A673 (cell line): ENCODE results near the gene ETFRF1. TPM values are rescaled to one million over a fixed set of nuclear protein-coding genes. Genes with fewer than 3 reads are reported as not detected.

Source experiments
- BruUV-seq: library from RNA; stranded (reverse); fragments of 400-500 nt; replicated peaks from 2 replicates; lab custom pipeline; 2021; lab: Mats Ljungman, UMichigan
- CTCF ChIA-PET: fragments of 300-600 bp; sonication (Branson Sonifier 250); formaldehyde crosslinking; loops from one replicate; lab custom pipeline; 2022; ENCODE audit warnings: antibody characterized with exemption; lab: Charles Lee
- POLR2A ChIA-PET: fragments of 300-600 bp; sonication (Branson Sonifier 250); formaldehyde crosslinking; loops from one replicate; lab custom pipeline; 2022; ENCODE audit warnings: antibody characterized with exemption; ENCODE audit not compliant: low non-redundant PET; lab: Charles Lee
- DNase-seq: peaks from one replicate; pipeline ENCODE4 v3.0.0-alpha.2; 2015; ENCODE audit warnings: low spot score
- H3K27ac ChIP-seq: fragments of 200-600 bp; sonication (generic); 2 replicates; pipeline ENCODE4 v1.5.1; 2016; ENCODE audit warnings: mixed run types, low read depth, mild to moderate bottlenecking, mixed read lengths, antibody characterized with exemption, low read length; ENCODE audit not compliant: poor library complexity, severe bottlenecking
- H3K27me3 ChIP-seq: fragments of 200-600 bp; sonication (generic); replicated peaks from 2 replicates; pipeline ENCODE4 v1.6.1; 2017; ENCODE audit warnings: mixed run types, low read depth, mild to moderate bottlenecking, mixed read lengths, antibody characterized with exemption, low read length; ENCODE audit not compliant: insufficient read depth, poor library complexity
- H3K36me3 ChIP-seq: fragments of 200-600 bp; sonication (generic); 2 replicates; pipeline ENCODE4 v1.6.1; 2016; ENCODE audit warnings: mixed run types, mild to moderate bottlenecking, mixed read lengths, antibody characterized with exemption, low read length; ENCODE audit not compliant: insufficient read depth, poor library complexity, severe bottlenecking
- H3K4me1 ChIP-seq: fragments of 200-600 bp; sonication (generic); 2 replicates; pipeline ENCODE4 v1.6.1; 2017; ENCODE audit warnings: mixed run types, mild to moderate bottlenecking, mixed read lengths, antibody characterized with exemption, low read length; ENCODE audit not compliant: insufficient read depth, poor library complexity, severe bottlenecking
- H3K4me3 ChIP-seq: fragments of 200-600 bp; sonication (generic); 2 replicates; pipeline ENCODE4 v1.5.1; 2016; ENCODE audit warnings: low read depth, mixed run types, mild to moderate bottlenecking, mixed read lengths, low read length; ENCODE audit not compliant: poor library complexity, severe bottlenecking
- H3K9me3 ChIP-seq: fragments of 200-600 bp; sonication (generic); 2 replicates; pipeline ENCODE4 v1.6.1; 2016; ENCODE audit warnings: mixed run types, low read depth, mild to moderate bottlenecking, mixed read lengths, antibody characterized with exemption, low read length; ENCODE audit not compliant: poor library complexity, severe bottlenecking
- CTCF ChIP-seq: fragments of 300-800, 200-600 bp; sonication (generic); conservative IDR thresholded peaks from 2 replicates; pipeline ENCODE4 v1.5.1; 2017; ENCODE audit warnings: low read depth, mild to moderate bottlenecking, antibody characterized with exemption, low read length, moderate library complexity, mixed read lengths
- EZH2 ChIP-seq: fragments of 200-600 bp; sonication (generic); IDR thresholded peaks from 2 replicates; pipeline ENCODE4 v1.6.1; 2017; ENCODE audit warnings: borderline replicate concordance, low read depth, mild to moderate bottlenecking, mixed read lengths, antibody characterized with exemption, low read length; ENCODE audit not compliant: poor library complexity, severe bottlenecking
- intact Hi-C: fragments of 100-400 bp; cut with micrococcal nuclease; formaldehyde crosslinking; loops from one replicate; pipeline ENCODE4 v1.10.0; 2022; ENCODE audit not compliant: unreplicated experiment
- total RNA-seq: library from RNA; stranded (reverse); gene quantifications from 2 replicates; pipeline ENCODE4 v1.2.3, GENCODE V29; 2021

ETFRF1 gene
- total RNA-seq, 1 experiment from 2014 or later = 12.9 TPM

DNA sequence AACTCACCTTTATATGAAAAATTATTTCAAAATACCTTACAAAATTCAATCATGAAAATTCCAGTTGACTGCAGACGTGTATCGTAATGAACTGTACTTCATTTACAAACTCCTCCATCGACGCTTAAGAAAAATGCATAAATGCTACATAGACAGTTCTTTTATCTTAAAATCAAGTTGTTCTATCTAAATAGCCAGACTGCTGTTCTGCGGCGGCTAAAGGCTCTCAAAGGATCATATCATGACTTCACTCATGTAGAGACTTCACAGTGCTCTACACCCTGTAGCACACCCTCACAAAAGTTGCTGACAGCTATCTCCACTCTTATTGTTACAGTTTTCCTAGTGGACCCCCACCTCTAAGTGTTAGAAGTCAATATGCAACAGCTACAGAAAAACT is 50.5 kb downstream of the ETFRF1 start:
- CTCF ChIA-PET = no interaction called here

GRCh38 chr12:25248137-25248536 is 53.1 kb downstream of the ETFRF1 start:
- CTCF ChIA-PET = no interaction called here
- no TSS peak for BruUV-seq
- Histone ChIP-seq H3K27me3 (no peaks in the 10 kb centered on the region), H3K4me3 (no peak overlapping the region), H3K36me3 (no peaks in the 10 kb centered on the region), H3K9me3 (no peaks in the 10 kb centered on the region), H3K27ac (no peak overlapping the region), H3K4me1 (peaks cover 4% of the 10 kb centered on the region)
- no peak for DNase-seq
- POLR2A ChIA-PET = no interaction called here
- intact Hi-C loops = no loop called here
- no peak for TF ChIP-seq EZH2

More for the DNA sequence above, 50.5 kb downstream of the ETFRF1 start:
- H3K4me1 ChIP-seq = peaks cover 4% of the 10 kb centered on the region
- no peaks in the 10 kb centered on the region for H3K27me3 ChIP-seq
- DNase-seq = no peak
- H3K4me3 ChIP-seq = no peak overlapping the region
- no TSS peak for BruUV-seq
- POLR2A ChIA-PET = no interaction called here
- TF ChIP-seq EZH2 (no peak), CTCF (no peak)
- no peak overlapping the region for H3K27ac ChIP-seq
- intact Hi-C loops = no loop called here
- no peaks in the 10 kb centered on the region for H3K9me3 ChIP-seq
- no peaks in the 10 kb centered on the region for H3K36me3 ChIP-seq

- BruUV-seq = no TSS peak
- intact Hi-C loops = no loop called here
- Histone ChIP-seq H3K4me3 (no peak overlapping the region), H3K9me3 (no peaks in the 10 kb centered on the region), H3K27me3 (no peaks in the 10 kb centered on the region), H3K27ac (no peak overlapping the region), H3K4me1 (peaks cover 4% of the 10 kb centered on the region), H3K36me3 (no peaks in the 10 kb centered on the region)
- DNase-seq = no peak
- CTCF ChIA-PET = no interaction called here
- POLR2A ChIA-PET = no interaction called here
- TF ChIP-seq CTCF = no peak
- TF ChIP-seq EZH2 = no peak
Measured at GRCh38 chr12:25248732-25249131, 53.7 kb downstream of the ETFRF1 start.

DNA sequence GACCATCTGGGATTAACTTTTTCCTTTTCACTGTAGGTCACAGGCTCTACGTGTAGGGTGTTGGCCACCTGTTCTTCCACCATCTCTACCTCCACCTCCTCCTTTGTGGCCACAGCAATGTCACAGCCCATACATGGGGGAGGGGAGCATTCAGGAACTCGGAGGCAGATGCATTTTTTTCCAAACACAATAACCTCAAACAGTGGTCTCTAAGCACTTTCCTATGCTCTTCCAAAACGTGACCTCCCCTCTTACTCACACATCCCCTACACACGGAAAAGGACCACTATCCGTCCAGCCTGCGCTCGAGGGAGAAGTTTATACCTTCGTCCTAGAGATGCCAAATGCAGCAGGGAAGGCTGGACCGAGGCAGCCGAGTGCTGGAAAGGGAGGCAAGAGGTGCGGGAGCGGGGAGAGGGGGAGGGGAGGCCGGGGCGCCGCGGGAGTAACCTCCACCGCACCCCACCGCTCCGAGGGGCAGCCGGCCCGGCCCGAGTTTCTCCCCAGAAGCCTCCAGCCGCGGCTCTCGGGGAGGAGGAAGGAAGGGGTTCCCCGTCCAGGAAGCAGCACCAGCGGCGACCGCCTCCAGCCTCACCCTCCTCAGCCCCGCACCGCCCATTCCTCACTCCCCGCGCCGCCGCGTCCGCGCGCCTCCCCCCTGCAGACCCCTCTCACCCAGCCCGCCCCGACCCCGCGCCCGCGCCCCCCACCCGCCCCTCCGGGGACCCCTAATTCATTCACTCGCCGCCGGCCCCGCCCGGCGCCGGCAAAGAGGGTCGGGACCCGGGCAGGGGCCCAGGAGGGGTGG is 55.1 kb downstream of the ETFRF1 start:
- ChIA-PET CTCF (no interaction called here), POLR2A (interaction anchor here (0.7 kb wide), 2 partner anchors 44 to 304 kb away, joined by 6 to 13 read pairs; no protein-coding TSS in a partner anchor)
- Histone ChIP-seq H3K36me3 (no peaks in the 10 kb centered on the region), H3K9me3 (no peaks in the 10 kb centered on the region), H3K27ac (peak overlapping the region; percentile 81), H3K4me3 (peak overlapping the region; percentile 90), H3K4me1 (peaks cover 4% of the 10 kb centered on the region), H3K27me3 (no peaks in the 10 kb centered on the region)
- DNase-seq = peak; percentile 28
- intact Hi-C loops = no loop called here
- TF ChIP-seq CTCF = no peak
- no peak for TF ChIP-seq EZH2
- BruUV-seq = no TSS peak
